Hindlimb muscle (tissue), 1 donor: Measurements from ENCODE around the gene EMC8. TPM values are rescaled to one million over a fixed set of nuclear protein-coding genes. Genes with fewer than 3 reads are reported as not detected.

Experiments used
- DNase-seq: peaks from one replicate; pipeline ENCODE4 v3.0.0-alpha.2; 2013
- polyA plus RNA-seq: library from polyadenylated mRNA; unstranded; fragments of 120-200 nt; gene quantifications from one replicate; pipeline ENCODE4 v1.2.1, GENCODE V29; 2013; ENCODE audit not compliant: insufficient read length

EMC8 gene
- polyA plus RNA-seq, 1 donor: 21.5 TPM

GRCh38 chr16:85781695-85782370 lies 17.5 kb downstream of the EMC8 start:
- DNase-seq: no peak

DNA sequence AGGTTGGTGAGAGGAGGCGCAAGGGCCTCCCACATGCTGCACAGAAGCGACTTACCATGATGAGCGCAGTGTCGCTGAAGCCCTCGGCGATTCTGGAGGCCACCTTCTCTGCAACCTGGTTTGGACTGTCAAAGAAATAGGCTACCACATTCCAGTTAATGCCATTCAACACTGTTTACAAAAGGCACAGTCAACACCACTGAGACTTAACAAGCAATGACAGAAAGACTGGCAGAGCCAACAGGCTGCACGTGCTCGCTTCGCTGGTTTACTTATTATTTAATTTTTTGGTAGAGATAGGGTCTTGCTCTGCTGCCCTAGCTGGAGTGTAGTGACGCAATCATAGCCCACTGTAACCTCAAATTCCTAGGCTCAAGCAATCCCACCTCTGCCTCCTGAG lies 18.2 kb downstream of the EMC8 start:
- no peak for DNase-seq

DNA sequence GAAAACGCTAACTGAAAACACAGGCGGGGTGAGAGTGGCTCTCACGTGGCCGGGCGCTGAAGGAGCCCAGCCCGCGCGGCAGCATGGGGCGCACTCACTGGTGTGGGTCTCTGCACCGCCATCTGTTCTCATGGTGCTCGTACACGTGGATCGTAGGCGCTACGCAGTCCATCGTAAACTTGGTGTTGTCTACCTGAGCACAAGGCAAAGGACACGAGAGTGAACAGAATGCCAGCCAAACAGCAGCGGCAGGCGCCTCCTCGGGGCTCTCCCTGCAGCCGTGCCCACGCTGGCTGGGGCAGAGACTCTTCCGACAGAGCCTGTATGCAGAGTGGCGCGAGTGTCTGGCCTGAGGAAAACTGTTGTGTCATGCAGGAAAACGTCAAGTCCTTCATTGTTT lies 19.1 kb downstream of the EMC8 start:
- no peak for DNase-seq

DNA sequence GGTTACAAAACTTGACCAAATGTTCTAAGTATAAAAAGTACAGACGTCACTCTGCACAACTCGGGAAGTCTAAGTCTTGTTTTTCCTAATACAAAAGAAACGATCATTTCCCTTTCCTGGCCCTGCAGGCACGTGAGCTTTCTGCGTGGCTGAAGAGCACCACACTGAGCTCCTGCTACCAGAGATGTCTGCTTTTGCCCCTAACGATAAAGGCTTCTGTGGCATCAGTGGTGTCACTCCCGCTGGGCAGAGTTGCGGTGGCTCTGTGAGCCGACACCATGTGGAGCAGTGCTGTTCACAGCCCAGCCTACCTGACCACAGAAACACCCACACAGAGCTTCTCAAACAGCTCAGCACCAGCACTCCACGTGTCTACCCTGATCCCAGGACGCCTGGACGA lies 20.5 kb downstream of the EMC8 start:
- DNase-seq: no peak

DNA sequence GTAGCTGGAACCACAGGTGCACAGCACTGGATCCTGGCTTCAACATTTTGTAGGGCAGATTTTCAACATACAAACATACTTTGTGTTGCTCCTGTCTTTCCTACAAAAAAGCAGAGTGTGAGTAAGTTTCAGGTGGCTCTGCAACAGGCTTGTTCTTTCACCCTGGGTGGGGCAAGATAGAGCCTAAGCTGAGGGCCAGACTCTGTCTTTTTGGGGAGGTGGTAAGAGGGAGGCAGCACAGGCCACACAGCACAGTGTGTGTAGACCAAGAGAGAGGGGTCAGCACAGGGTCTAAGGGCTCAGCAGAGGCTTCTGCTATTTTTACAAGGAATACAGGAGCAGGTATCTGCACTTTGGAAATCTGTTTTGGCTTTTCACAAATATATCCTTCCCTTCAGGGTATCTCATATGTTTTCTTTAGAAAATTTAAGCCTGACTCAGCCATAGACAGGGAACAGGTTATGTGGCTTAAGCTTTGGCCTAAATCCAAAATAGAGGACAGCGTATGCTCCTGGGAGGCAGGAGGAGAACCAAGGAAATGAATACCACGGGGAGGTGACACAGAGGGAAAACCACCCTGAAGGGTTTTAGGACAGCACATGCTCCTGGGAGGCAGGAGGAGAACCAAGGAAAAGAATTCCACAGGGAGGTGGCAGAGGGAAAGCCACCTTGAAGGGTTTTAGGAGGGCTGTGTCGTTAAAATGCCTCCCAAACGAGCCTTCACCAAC lies 21.6 kb downstream of the EMC8 start:
- no peak for DNase-seq

- DNase-seq: no peak
Observed at GRCh38 chr16:85774811-85775210, 24.5 kb downstream of the EMC8 start.

DNA sequence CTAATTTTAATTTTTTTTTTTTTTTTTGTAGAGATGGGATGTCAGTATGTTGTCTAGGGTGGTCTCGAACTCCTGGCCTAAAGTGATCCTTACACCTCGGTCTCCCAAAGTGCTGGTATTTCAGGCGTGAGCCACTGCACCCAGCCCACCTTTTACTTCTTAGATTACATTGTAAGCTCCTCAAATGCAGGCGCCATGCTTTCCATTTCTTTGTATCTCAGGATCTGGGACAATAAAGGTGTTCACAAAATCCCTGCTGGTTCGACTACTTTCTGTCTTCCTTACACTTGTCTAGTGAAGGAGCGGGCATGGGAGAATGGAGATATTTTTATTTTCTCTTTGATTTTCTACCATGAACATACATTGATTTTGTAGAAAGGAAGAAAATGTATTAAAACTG lies 25.2 kb downstream of the EMC8 start:
- no peak for DNase-seq

- DNase-seq: no peak
Observed at GRCh38 chr16:85773044-85773443, 26.3 kb downstream of the EMC8 start.

GRCh38 chr16:85770741-85771140 lies 28.6 kb downstream of the EMC8 start:
- DNase-seq: no peak

GRCh38 chr16:85768199-85768598 lies 31.1 kb downstream of the EMC8 start:
- DNase-seq: no peak

- DNase-seq: no peak
Observed at GRCh38 chr16:85767531-85767930, 31.8 kb downstream of the EMC8 start.

- no peak for DNase-seq
Observed at GRCh38 chr16:85765767-85766166, 33.6 kb downstream of the EMC8 start.

GRCh38 chr16:85765211-85765610 lies 34.1 kb downstream of the EMC8 start:
- no peak for DNase-seq

DNA sequence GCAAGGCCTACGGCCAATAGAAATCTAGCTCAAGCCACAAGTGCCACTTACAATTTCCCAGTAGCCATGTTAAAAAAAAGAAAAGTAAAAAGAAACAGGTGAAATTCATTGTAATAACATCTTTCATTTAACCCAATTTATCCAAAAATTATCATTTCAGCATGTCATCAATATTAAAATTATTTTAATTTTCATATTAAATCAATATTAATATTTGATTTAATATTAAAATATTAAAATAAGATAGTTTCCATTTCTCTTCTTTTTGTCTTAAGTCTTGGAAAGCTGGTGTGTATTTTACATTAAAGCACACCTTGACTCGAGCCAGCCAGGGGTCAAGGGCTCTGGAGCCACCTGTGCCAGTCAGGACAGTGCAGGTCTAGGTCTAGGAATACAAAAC lies 35.7 kb downstream of the EMC8 start:
- no peak for DNase-seq

GRCh38 chr16:85762970-85763369 lies 36.4 kb downstream of the EMC8 start:
- no peak for DNase-seq

DNA sequence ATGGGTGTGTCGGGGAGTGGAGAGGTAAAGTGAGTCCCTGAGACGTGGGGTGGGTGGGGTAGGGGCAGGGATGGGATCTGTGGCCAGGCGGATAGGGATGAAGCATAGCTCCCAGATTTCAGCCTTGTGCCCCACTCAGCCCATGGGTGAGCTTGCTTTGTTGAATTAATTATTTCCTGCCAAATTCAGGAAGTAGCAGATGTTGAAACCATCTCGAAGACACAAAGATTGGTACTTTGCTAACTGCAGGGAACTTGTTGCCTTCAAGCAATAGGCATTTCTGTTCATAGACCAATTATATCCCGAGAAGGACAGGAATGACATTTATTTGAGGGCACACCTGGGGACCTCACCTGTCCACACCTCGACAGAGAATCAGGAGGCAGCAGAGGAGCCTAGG lies 37.5 kb downstream of the EMC8 start:
- DNase-seq: no peak

GRCh38 chr16:85759631-85760419 lies 39.5 kb downstream of the EMC8 start:
- DNase-seq: no peak

DNA sequence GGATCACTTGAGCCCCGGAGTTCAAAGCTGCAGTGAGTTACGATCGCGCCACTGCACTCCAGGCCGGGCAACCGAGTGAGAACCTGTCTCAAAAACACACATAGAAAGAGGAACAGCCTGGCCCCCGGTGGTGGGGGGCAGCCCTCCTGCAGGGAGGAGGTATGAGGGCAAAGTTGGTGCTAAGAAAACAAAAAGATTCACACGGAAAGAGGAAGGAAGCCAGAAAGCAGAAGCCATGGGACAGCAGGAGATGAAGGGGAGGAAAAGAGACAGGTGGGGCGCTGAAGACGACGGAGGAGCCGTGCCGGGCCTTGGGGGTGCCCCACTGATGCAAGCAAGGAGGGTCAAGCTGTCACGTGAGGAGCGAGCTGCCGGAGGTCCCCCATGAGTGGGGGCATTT lies 40.2 kb downstream of the EMC8 start:
- no peak for DNase-seq

- DNase-seq: no peak
Observed at GRCh38 chr16:85757341-85757822, 42.0 kb downstream of the EMC8 start.

DNA sequence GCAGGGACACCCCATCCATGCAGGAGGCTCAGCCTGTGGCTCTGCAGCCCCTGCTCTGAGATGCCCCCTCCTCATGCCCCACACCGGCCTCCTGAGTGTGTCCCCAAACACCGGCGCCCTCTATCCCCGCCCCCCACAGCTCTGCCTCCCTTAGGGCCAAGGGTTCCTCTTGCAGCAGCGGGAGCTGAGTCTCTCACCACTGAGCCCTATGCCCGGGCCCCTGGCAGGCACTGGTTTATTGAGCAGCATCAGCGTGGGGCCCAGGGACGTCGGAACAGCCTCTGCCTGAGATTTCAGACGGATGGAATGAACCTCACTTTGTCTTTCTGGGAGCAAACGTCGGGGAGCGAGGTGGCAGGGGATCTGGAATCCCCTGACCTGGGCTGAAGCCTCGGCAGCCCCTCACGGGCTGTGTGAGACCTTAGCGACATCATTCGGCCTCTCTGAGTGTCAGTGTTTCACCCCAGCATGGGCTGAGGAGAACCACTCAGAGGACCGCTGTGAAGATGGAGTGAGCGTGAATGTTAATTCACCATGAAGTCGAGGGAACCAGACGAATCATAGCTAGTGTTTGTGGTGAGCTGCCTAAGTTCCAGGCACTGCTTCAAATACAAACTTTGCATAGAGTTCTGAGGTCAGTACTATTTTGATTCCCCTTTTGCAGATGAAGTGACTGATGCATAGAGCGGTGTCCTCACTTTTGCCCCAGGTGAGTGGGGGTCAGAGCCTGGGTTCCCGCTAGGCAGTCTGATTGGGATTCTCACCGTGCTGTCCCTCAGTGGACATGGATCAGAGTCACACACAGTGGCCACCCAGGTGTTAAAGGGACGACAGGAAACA lies 43.2 kb downstream of the EMC8 start:
- no peak for DNase-seq

DNA sequence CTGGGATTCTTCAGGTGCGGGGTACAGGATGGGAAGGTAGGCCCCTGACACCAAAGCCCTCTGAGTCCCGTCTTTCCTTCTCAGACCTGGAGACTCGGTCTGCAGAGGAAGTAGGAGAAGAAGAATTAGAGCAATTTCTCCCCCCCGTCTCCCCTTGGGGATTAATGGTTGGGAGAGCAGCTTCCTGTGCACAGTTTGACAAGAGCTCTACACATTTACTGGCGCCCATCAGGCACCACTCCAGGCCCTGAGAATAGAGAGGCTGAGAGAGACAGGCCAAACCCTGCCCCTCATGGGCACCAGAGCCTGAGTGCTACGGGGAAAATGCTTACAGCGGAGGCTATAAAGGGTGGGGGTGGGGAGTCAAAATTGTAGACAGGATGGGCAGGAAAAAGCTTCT lies 44.9 kb downstream of the EMC8 start:
- DNase-seq: no peak

DNA sequence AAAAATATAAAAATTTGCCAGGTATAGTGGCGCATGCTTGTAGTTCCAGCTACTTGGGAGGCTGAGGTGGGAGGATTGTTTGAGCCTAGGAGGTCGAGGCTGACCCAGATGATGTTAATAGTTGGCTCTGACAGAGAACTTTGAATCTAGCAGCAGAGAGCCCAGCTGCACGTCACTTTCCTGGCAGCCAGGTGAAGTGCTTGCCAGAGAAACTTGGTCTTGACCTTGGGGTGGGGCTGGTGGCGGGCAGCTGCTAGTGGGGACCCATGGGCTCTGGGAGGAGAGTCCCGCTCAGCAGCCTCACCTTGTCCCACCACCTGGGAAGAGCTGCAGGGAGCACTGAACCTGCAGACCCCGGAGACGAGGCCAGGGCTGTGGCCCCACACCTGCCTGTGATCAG lies 45.4 kb downstream of the EMC8 start:
- DNase-seq: no peak

- no peak for DNase-seq
Observed at GRCh38 chr16:85753559-85753958, 45.8 kb downstream of the EMC8 start.
